ENCODE measurements around the gene HDGFL2.

HDGFL2 gene

DNA sequence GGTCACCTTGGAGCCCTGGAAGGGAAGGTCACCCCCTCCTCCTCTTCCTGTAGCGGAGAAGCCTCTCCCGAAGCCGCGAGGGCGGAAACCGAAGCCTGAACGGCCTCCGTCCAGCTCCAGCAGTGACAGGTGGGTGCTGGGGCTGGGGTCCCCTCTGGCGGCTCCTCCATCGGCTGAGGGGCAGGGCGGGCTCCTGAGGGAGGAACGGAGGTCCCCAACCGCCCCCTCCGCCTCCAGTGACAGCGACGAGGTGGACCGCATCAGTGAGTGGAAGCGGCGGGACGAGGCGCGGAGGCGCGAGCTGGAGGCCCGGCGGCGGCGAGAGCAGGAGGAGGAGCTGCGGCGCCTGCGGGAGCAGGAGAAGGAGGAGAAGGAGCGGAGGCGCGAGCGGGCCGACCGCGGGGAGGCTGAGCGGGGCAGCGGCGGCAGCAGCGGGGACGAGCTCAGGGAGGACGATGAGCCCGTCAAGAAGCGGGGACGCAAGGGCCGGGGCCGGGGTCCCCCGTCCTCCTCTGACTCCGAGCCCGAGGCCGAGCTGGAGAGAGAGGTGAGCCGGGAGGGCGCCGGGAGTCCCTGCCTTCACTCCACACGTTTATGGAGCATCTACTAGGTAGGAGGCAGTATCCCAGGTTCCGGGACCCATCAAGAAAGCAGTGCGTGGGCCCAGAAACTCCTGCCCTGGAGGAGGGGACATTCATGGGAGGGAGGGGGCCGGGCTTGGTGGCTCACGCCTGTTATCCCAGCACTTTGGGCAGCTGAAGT lies 22.0 kb downstream of the HDGFL2 start:
- no peak for DNase-seq (ENCODE audit: low read depth)
- H3K4me3 ChIP-seq (ENCODE audit: low read depth, low read length): no peak overlapping the region
- TF ChIP-seq, protein P1, sequence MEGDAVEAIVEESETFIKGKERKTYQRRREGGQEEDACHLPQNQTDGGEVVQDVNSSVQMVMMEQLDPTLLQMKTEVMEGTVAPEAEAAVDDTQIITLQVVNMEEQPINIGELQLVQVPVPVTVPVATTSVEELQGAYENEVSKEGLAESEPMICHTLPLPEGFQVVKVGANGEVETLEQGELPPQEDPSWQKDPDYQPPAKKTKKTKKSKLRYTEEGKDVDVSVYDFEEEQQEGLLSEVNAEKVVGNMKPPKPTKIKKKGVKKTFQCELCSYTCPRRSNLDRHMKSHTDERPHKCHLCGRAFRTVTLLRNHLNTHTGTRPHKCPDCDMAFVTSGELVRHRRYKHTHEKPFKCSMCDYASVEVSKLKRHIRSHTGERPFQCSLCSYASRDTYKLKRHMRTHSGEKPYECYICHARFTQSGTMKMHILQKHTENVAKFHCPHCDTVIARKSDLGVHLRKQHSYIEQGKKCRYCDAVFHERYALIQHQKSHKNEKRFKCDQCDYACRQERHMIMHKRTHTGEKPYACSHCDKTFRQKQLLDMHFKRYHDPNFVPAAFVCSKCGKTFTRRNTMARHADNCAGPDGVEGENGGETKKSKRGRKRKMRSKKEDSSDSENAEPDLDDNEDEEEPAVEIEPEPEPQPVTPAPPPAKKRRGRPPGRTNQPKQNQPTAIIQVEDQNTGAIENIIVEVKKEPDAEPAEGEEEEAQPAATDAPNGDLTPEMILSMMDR (IDR thresholded peaks at IDR 0.05; ENCODE audit: low read depth, low read length, missing control alignments): no peak

- TF ChIP-seq, protein P1 (IDR thresholded peaks at IDR 0.05; ENCODE audit: low read depth, low read length, missing control alignments): no peak
- no peak for DNase-seq (ENCODE audit: low read depth)
- no peak overlapping the region for H3K4me3 ChIP-seq (ENCODE audit: low read depth, low read length)
These were observed 22.6 kb downstream of the HDGFL2 start for GRCh38 chr19:4494691-4495064.

- TF ChIP-seq, protein P1 (IDR thresholded peaks at IDR 0.05; ENCODE audit: low read depth, low read length, missing control alignments): peak; percentile 83
- no peak overlapping the region for H3K4me3 ChIP-seq (ENCODE audit: low read depth, low read length)
- DNase-seq (ENCODE audit: low read depth): no peak
These were observed 23.4 kb downstream of the HDGFL2 start for GRCh38 chr19:4495471-4495870.

GRCh38 chr19:4496304-4496703 lies 24.2 kb downstream of the HDGFL2 start:
- no peak for DNase-seq (ENCODE audit: low read depth)
- TF ChIP-seq, protein P1 (IDR thresholded peaks at IDR 0.05; ENCODE audit: low read depth, low read length, missing control alignments): no peak
- H3K4me3 ChIP-seq (ENCODE audit: low read depth, low read length): no peak overlapping the region

GRCh38 chr19:4497770-4498389 lies 25.8 kb downstream of the HDGFL2 start:
- TF ChIP-seq, protein P1 (IDR thresholded peaks at IDR 0.05; ENCODE audit: low read depth, low read length, missing control alignments): no peak
- no peak for DNase-seq (ENCODE audit: low read depth)
- H3K4me3 ChIP-seq (ENCODE audit: low read depth, low read length): no peak overlapping the region

DNA sequence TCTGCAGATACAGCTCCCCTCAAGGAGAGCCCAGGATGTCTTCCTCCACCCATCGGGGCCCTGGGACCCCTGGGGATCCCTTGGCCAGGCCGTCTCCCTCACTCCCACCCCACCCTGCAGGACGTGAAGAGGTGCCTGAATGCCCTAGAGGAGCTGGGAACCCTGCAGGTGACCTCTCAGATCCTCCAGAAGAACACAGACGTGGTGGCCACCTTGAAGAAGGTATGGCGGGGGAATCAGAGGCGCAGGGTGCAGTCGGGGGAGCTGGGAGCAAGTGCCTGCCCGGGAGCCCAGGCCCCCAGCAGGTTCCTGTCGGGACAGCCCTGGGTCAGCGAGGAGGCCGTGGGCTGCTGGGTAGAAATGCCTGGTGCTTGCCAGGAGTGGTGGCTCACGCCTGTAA lies 26.6 kb downstream of the HDGFL2 start:
- H3K4me3 ChIP-seq (ENCODE audit: low read depth, low read length): no peak overlapping the region
- no peak for DNase-seq (ENCODE audit: low read depth)
- TF ChIP-seq, protein P1 (IDR thresholded peaks at IDR 0.05; ENCODE audit: low read depth, low read length, missing control alignments): no peak

DNA sequence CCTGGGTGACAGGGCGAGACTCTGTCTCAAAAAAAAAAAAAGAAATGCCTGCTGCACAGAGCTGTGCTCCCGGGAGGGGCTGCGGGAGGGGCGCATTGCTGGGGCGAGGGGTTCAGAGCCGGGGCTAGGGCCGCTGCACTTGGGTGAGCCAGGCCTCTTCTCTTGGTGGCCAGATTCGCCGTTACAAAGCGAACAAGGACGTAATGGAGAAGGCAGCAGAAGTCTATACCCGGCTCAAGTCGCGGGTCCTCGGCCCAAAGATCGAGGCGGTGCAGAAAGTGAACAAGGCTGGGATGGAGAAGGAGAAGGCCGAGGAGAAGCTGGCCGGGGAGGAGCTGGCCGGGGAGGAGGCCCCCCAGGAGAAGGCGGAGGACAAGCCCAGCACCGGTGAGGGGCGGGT lies 27.2 kb downstream of the HDGFL2 start:
- no peak for DNase-seq (ENCODE audit: low read depth)
- TF ChIP-seq, protein P1 (IDR thresholded peaks at IDR 0.05; ENCODE audit: low read depth, low read length, missing control alignments): no peak
- H3K4me3 ChIP-seq (ENCODE audit: low read depth, low read length): no peak overlapping the region

Data from GM12864 (cell line).